Transverse colon (tissue), 4 donors: ENCODE results near the gene CDHR4. TPM values are rescaled to one million over a fixed set of nuclear protein-coding genes. Genes with fewer than 3 reads are reported as not detected.

ENCODE experiments used
- DNase-seq: peaks from one replicate; pipeline ENCODE4 v3.0.0-alpha.2; 2019
- H3K27ac ChIP-seq, 4 donors: fragments of 200-600 bp; sonication (generic); 2 replicates each; pipeline ENCODE4 v1.5.1; 2016 to 2018; ENCODE audit warnings: inconsistent platforms in 4 of 4
- H3K27me3 ChIP-seq: fragments of 200-600 bp; sonication (generic); 2 replicates; pipeline ENCODE4 v1.5.1; 2017; ENCODE audit warnings: inconsistent platforms
- H3K36me3 ChIP-seq, 4 donors: fragments of 200-600 bp; sonication (generic); 2 replicates each; pipeline ENCODE4 v1.5.1; 2017 to 2019; ENCODE audit warnings: inconsistent platforms in 4 of 4
- H3K4me1 ChIP-seq, 4 donors: fragments of 200-600 bp; sonication (generic); 2 replicates each; pipeline ENCODE4 v1.5.1; 2017 to 2020; ENCODE audit warnings: inconsistent platforms in 4 of 4
- H3K4me3 ChIP-seq, 4 donors: fragments of 200-600 bp; sonication (generic); 1 replicate in 1 of 4; 2 replicates in 3 of 4; pipeline versions ENCODE4 v1.5.1 to v1.6.1; 2017 to 2019; ENCODE audit warnings: inconsistent platforms in 4 of 4
- H3K9me3 ChIP-seq, 2 donors: fragments of 200-600 bp; sonication (generic); 2 replicates each; pipeline ENCODE4 v1.5.1; 2017 to 2019; ENCODE audit warnings: inconsistent platforms in 2 of 2
- EP300 ChIP-seq: sonication (generic); formaldehyde crosslinking; IDR thresholded peaks from one replicate; pipeline ENCODE4 v1.6.1; 2017; ENCODE audit warnings: antibody characterized with exemption, low read depth
- POLR2A ChIP-seq: fragments of 450-650 bp; IDR thresholded peaks from one replicate; pipeline ENCODE4 v1.6.1; 2016; ENCODE audit warnings: antibody characterized with exemption, mild to moderate bottlenecking, moderate library complexity
- POLR2AphosphoS5 ChIP-seq, 3 donors: sonication (generic); formaldehyde crosslinking; IDR thresholded peaks; one replicate each; pipeline ENCODE4 v1.6.1; 2016; ENCODE audit warnings: antibody characterized with exemption in 3 of 3
- WGBS, 2 donors: methylation state at CpG; one replicate each; pipeline ENCODE4 v1.1.5; 2018; ENCODE audit warnings: low coverage in 1 of 2; 5-methylcytosine and 5-hydroxymethylcytosine counted together
- in situ Hi-C, 4 donors: fragments of 200-750 bp; cut with MboI; loops; one replicate each; pipeline versions ENCODE4 v1.15.0 to v1.15.1; 2017; ENCODE audit warnings: low sequenced_read_pairs in 3 of 4, low pct_ligation_motif_present in 1 of 4, low pct_unique_long_range_greater_than_20kb in 1 of 4
- intact Hi-C: fragments of 100-400 bp; cut with DNase I; formaldehyde crosslinking; loops from one replicate; pipeline ENCODE4 v1.15.1; 2023; ENCODE audit warnings: low total_unique reads
- total RNA-seq, 4 donors: library from RNA; depleted of rRNA; stranded (reverse); fragments of >200 nt; gene quantifications; one replicate each; pipeline ENCODE4 v1.1.0, GENCODE V29; 2016
- TF ChIP-seq, protein P1 (sequence below), 5 experiments: fragments of 200-600 bp in 3 of 5; fragments of 450-650 bp in 2 of 5; sonication (generic) in 3 of 5; IDR thresholded peaks; 1 replicate in 2 of 5; 2 replicates in 3 of 5; pipeline ENCODE4 v1.5.1; 2016 to 2017; ENCODE audit warnings: antibody characterized with exemption in 5 of 5, inconsistent platforms in 3 of 5, mild to moderate bottlenecking in 2 of 5, moderate library complexity in 1 of 5

CDHR4 gene
- total RNA-seq, 4 donors from 2014 or later, result not detected

DNA sequence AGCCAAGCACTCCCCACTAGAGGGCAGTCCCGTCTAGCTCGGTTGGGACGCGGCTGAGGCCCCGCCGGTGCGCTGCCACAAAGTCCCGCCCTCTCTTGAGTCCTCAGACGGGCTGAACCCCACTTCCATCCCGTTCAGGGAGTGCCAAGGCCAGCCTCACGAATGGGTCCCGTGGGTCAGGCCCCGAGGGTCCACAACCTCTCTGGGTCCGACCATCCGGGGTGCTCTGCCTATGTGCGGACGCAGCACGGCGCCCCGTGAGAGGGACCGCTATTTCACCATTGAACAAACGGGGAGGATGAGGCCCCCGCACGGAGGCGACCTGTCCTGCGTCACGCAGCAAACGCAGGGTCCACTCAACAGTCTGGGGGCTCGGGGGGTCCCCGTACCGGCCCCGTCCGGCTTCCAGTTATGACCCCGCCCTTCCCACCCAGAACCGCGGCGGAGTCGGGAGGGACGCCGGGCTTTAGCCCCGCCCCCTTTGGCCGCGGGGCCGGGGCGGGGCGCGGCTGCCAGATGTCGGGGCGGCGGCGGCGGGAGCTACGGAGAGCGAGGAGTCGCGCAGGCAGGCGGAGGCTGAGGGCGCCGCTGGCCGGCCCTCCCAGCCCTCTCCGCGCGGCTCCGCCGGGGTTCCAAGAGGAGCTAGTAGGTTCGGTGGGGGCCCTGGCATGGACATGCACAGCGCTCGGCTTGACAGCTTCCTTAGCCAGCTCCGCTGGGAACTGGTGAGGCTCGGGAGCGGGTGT is 3.2 kb upstream of the CDHR4 start, which contains the start of gene INKA1:
Gene INKA1, plus strand, starts transcription at position 543 of the 746 bp plus-strand sequence. Its CDS starts 132 bp downstream, at position 675.
- no peaks in the 10 kb centered on the region for H3K27me3 ChIP-seq
- DNase-seq, result peak; percentile 93
- no peaks in the 10 kb centered on the region for H3K36me3 ChIP-seq
- H3K27ac ChIP-seq, result peak within 1 kb of the TSS; percentile 83 to 99 (median 94)
- peak within 1 kb of the TSS; percentile 75 to 96 (median 83) for H3K4me3 ChIP-seq
- H3K4me1 ChIP-seq, result peaks cover 0 to 30% (median 24%) of the 10 kb centered on the region in 4 donors
- WGBS, 2 donors, result 0% methylated on average over 30 of the region's 71 CpGs; no CpG with 5 or more reads in 1 of the 2 donors
- in situ Hi-C loops, result no loop called here
- intact Hi-C loops, result loop anchor here (1.0 kb wide), 1 partner anchor 36 kb away; no protein-coding TSS in a partner anchor
- TF ChIP-seq, protein P1, sequence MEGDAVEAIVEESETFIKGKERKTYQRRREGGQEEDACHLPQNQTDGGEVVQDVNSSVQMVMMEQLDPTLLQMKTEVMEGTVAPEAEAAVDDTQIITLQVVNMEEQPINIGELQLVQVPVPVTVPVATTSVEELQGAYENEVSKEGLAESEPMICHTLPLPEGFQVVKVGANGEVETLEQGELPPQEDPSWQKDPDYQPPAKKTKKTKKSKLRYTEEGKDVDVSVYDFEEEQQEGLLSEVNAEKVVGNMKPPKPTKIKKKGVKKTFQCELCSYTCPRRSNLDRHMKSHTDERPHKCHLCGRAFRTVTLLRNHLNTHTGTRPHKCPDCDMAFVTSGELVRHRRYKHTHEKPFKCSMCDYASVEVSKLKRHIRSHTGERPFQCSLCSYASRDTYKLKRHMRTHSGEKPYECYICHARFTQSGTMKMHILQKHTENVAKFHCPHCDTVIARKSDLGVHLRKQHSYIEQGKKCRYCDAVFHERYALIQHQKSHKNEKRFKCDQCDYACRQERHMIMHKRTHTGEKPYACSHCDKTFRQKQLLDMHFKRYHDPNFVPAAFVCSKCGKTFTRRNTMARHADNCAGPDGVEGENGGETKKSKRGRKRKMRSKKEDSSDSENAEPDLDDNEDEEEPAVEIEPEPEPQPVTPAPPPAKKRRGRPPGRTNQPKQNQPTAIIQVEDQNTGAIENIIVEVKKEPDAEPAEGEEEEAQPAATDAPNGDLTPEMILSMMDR (IDR thresholded peaks at IDR 0.05), result peak; percentile 78 to 95 (median 89)
- no peak for TF ChIP-seq EP300
- peak; percentile 41 for TF ChIP-seq POLR2A
- TF ChIP-seq POLR2AphosphoS5 (IDR thresholded peaks at IDR 0.05), result peak; percentile 21 to 73 (median 51)
- H3K9me3 ChIP-seq, result no peaks in the 10 kb centered on the region

DNA sequence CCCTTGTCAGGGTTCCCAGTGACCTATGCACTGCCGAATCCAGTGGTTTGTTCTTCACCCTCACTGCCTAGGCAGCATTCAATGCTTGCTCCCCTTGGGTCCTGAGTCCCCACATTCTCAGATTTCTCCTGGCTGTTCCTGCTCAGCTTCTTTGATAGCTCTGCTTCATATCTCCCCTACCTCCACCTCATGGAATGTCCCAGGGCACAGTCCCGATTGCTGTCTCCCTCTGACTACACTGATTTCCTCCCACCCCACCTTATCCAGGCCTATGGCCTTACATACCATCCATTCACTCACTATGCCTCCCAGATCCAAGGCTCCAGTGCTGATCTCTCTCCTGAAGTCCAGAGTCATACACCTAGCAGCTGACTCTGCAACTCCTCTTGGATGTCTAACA is 1.5 kb upstream of the CDHR4 start:
- Histone ChIP-seq H3K36me3 (no peaks in the 10 kb centered on the region), H3K4me1 (peaks cover 0 to 28% (median 21%) of the 10 kb centered on the region in 4 donors), H3K9me3 (no peaks in the 10 kb centered on the region), H3K4me3 (no peak overlapping the region), H3K27me3 (no peaks in the 10 kb centered on the region), H3K27ac (no peak overlapping the region)
- in situ Hi-C loops (no loop called here), intact Hi-C loops (no loop called here)
- no peak for DNase-seq
- TF ChIP-seq POLR2AphosphoS5 (IDR thresholded peaks at IDR 0.05), result no peak
- TF ChIP-seq, protein P1 (IDR thresholded peaks at IDR 0.05), result no peak
- 93 to 100% methylated on average over 1 to 2 of the region's 2 CpGs for WGBS, 2 donors

DNA sequence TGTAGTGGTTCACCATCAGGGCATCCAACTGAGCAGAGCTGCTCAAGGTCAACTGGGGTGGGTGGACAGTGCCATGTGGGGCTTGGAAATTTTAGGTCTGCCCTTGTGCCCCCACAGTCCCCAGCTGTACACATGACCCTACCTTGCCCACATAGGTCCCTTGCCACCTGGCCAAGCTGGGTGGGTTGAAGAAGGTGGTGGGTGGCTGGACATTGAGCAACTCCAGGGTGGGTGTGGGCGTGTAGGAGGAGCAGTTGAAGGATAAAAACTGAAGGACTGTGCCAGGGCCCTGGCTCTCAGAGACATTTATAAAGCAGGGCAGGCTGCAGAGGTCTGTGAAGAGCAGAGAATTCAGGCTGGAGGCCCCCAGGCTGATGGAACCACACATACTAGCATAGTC is 568 bp downstream of the CDHR4 start:
- Histone ChIP-seq H3K4me1 (peaks cover 0 to 10% (median 8%) of the 10 kb centered on the region in 4 donors), H3K36me3 (no peaks in the 10 kb centered on the region), H3K9me3 (no peaks in the 10 kb centered on the region), H3K27me3 (no peaks in the 10 kb centered on the region), H3K4me3 (no peak overlapping the region), H3K27ac (no peak overlapping the region)
- in situ Hi-C loops, result no loop called here
- WGBS, 2 donors, result 59% methylated on average over 1 of the region's 1 CpG; no CpG with 5 or more reads in 1 of the 2 donors
- DNase-seq, result no peak
- intact Hi-C loops, result no loop called here
- no peak for TF ChIP-seq POLR2AphosphoS5 (IDR thresholded peaks at IDR 0.05)
- TF ChIP-seq EP300, result no peak
- TF ChIP-seq, protein P1 (IDR thresholded peaks at IDR 0.05), result no peak
- TF ChIP-seq POLR2A, result no peak

DNA sequence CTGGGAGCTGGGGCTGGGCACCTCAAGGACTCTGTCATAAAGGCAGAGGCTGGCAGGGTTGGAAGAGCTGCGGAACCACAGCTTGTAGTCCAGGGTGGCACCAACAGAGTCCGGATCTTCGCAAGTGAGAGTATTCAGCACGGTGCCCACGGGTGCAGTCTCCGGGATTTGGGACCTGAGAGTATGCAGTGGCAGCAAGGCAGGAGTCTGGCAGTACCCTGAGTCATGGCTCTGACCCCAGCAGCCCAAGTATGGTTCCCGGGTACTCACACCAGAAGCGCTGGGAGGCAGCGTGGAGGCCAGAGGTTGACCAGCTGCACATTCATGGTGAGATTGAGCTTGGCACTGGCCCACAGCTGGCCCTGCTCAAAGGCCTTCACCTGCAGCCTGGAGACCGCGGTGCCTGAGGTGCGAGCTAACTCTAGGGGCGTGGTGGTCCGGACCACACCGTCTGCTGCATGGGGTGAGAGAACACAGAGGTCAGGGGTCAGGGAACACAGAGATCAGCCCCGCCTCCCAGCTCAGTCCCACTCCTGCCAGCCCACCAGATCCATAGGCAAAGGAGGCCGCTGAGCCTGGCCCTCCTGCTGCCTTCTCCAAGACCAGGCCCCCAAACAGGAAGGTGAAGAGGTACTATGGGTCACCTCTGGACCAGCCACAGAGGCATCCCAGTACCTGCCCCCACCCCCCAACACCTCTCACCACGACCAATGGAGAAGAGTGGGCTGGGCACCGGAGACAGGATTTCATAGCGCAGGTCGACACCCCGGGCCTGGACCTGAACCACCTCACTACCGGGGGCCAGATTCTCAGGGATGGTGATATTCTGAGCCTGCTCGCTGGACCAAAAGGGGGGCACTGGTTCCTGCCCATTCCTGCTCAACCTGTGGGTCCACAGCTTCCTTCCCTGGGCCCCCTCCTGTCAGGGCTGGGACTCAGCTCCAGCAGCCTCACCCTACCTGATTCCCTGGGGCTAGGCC is 4.5 kb downstream of the CDHR4 start:
- H3K27ac ChIP-seq, result no peak overlapping the region
- no peaks in the 10 kb centered on the region for H3K36me3 ChIP-seq
- H3K4me1 ChIP-seq, result no peaks in the 10 kb centered on the region
- WGBS, 2 donors, result 86% methylated on average over 24 of the region's 24 CpGs; no CpG with 5 or more reads in 1 of the 2 donors
- no peak overlapping the region for H3K4me3 ChIP-seq
- no peaks in the 10 kb centered on the region for H3K9me3 ChIP-seq
- intact Hi-C loops, result no loop called here
- TF ChIP-seq POLR2A (no peak), POLR2AphosphoS5 (IDR thresholded peaks at IDR 0.05) (no peak), EP300 (no peak)
- TF ChIP-seq, protein P1 (IDR thresholded peaks at IDR 0.05), result no peak
- no peak for DNase-seq
- no peaks in the 10 kb centered on the region for H3K27me3 ChIP-seq
- in situ Hi-C loops, result no loop called here
